HepG2 (cell line): ENCODE data around the gene NAALADL1. TPM values are rescaled to one million over a fixed set of nuclear protein-coding genes. Genes with fewer than 3 reads are reported as not detected.

Experiments
- ATAC-seq: fragments of 200-7000 bp; cut with Tn5 transposase; 3 replicates; pipeline ENCODE4 v1.9.1; 2020; ENCODE audit warnings: mild to moderate bottlenecking, moderate library complexity
- BruUV-seq: library from RNA; stranded (reverse); fragments of 400-500 nt; replicated peaks from 2 replicates; lab custom pipeline; 2021; lab: Mats Ljungman, UMichigan
- CTCF ChIA-PET: fragments of 300-600 bp; formaldehyde crosslinking; extraction: SDS; loops from one replicate; lab custom pipeline; 2021; ENCODE audit warnings: low total read pairs, inconsistent platforms, low intra/inter-chr PET ratio; lab: Yijun Ruan, JAX
- POLR2A ChIA-PET: fragments of 350-600 bp; sonication (Branson Sonifier 250); formaldehyde crosslinking; loops from one replicate; lab custom pipeline; 2020; ENCODE audit warnings: antibody characterized with exemption, inconsistent platforms; lab: Yijun Ruan, JAX
- DNase-seq: peaks from one replicate; pipeline ENCODE4 v3.0.0-alpha.2; 2015; ENCODE audit warnings: low spot score
- FAIRE-seq: peaks from 3 replicates; lab custom pipeline; 2011; peaks lifted over from hg19 to GRCh38; lab: Jason Lieb, UNC
- H2AFZ ChIP-seq: one replicate; pipeline ENCODE4 v1.6.1; 2011; ENCODE audit warnings: low read length, inconsistent platforms
- H3K27ac ChIP-seq: fragments of 300-600 bp; 3 replicates; pipeline ENCODE4 v1.8.0; 2011; ENCODE audit warnings: mixed run types, mild to moderate bottlenecking, mixed read lengths, low read length, inconsistent platforms; ENCODE audit not compliant: insufficient read depth; ENCODE audit errors: extremely low read length
- H3K27me3 ChIP-seq, 2 experiments: fragments of 200-600 bp in 1 of 2; 2 replicates in 1 of 2; 3 replicates in 1 of 2; pipeline versions ENCODE4 v1.6.0 to v1.8.0; 2011; ENCODE audit warnings: low read length in 2 of 2, mild to moderate bottlenecking in 2 of 2, moderate library complexity in 2 of 2, inconsistent platforms in 1 of 2; ENCODE audit not compliant: insufficient read depth in 2 of 2, control insufficient read depth in 1 of 2
- H3K36me3 ChIP-seq, 2 experiments: fragments of 200-600 bp in 1 of 2; replicated peaks in 1 of 2; 2 replicates in 1 of 2; 3 replicates in 1 of 2; pipeline versions ENCODE4 v1.5.1 to v1.8.0; 2011; ENCODE audit warnings: low read length in 2 of 2, inconsistent platforms in 1 of 2; ENCODE audit not compliant: insufficient read depth in 2 of 2, control insufficient read depth in 1 of 2
- H3K4me1 ChIP-seq: 2 replicates; pipeline ENCODE4 v1.5.1; 2012; ENCODE audit warnings: low read length, inconsistent platforms; ENCODE audit not compliant: insufficient read depth
- H3K4me2 ChIP-seq: 2 replicates; pipeline ENCODE4 v1.6.0; 2011; ENCODE audit warnings: low read depth, low read length, inconsistent platforms
- H3K4me3 ChIP-seq, 3 experiments: fragments of 200-600 bp in 1 of 3; sonication (generic), shearing (Covaris generic) in 1 of 3; replicated peaks in 1 of 3; 2 replicates each; pipeline ENCODE4 v1.5.1; 2011 to 2016; ENCODE audit warnings: low read length in 3 of 3, inconsistent platforms in 2 of 3, low read depth in 2 of 3, mild to moderate bottlenecking in 2 of 3, control low read depth in 1 of 3, mixed read lengths in 1 of 3; ENCODE audit not compliant: insufficient read depth in 1 of 3
- H3K79me2 ChIP-seq: one replicate; pipeline ENCODE4 v1.6.1; 2011; ENCODE audit warnings: low read length, inconsistent platforms; ENCODE audit not compliant: insufficient read depth
- H3K9ac ChIP-seq: 2 replicates; pipeline ENCODE4 v1.6.0; 2011; ENCODE audit warnings: mild to moderate bottlenecking, low read depth, low read length, inconsistent platforms; ENCODE audit not compliant: insufficient read depth
- H3K9me3 ChIP-seq: 2 replicates; pipeline ENCODE4 v1.5.1; 2012; ENCODE audit warnings: mild to moderate bottlenecking, low read length
- H4K20me1 ChIP-seq: 2 replicates; pipeline ENCODE4 v1.6.0; 2011; ENCODE audit warnings: inconsistent platforms, mild to moderate bottlenecking, low read length, moderate library complexity; ENCODE audit not compliant: insufficient read depth
- CHD4 ChIP-seq: fragments of 200-600 bp; sonication (generic); IDR thresholded peaks from 2 replicates; pipeline ENCODE4 v1.7.0; 2017; ENCODE audit warnings: mild to moderate bottlenecking, low read length, borderline replicate concordance
- EP300 ChIP-seq, 3 experiments: sonication (generic) in 1 of 3; formaldehyde crosslinking in 1 of 3; IDR thresholded peaks; 2 replicates each; pipeline versions ENCODE4 v1.5.1 to v1.6.1; 2011 to 2020; ENCODE audit warnings: low read depth in 2 of 3, low read length in 2 of 3, borderline replicate concordance in 1 of 3, improper control_type of control experiment in 1 of 3, mild to moderate bottlenecking in 1 of 3, missing genetic modification reagents in 1 of 3, moderate library complexity in 1 of 3
- FOSL1 ChIP-seq: sonication (generic); formaldehyde crosslinking; IDR thresholded peaks from 2 replicates; pipeline ENCODE4 v1.9.0; 2021; ENCODE audit warnings: missing genetic modification reagents, borderline replicate concordance
- MATR3 ChIP-seq: sonication (generic); formaldehyde crosslinking; IDR thresholded peaks from 2 replicates; pipeline ENCODE4 v1.4.0; 2020; ENCODE audit warnings: missing genetic modification reagents
- PATZ1 ChIP-seq: sonication (generic); formaldehyde crosslinking; IDR thresholded peaks from 2 replicates; pipeline ENCODE4 v1.4.0; 2020; ENCODE audit warnings: missing genetic modification reagents
- PRMT3 ChIP-seq: sonication (generic); formaldehyde crosslinking; IDR thresholded peaks from 2 replicates; pipeline ENCODE4 v1.8.1; 2022; ENCODE audit warnings: low read depth, mild to moderate bottlenecking, moderate library complexity, missing genetic modification reagents, borderline replicate concordance
- RAD21 ChIP-seq: fragments of 450-650 bp; formaldehyde crosslinking; IDR thresholded peaks from 2 replicates; pipeline ENCODE4 v1.5.0; 2020; ENCODE audit warnings: mild to moderate bottlenecking
- TIGD3 ChIP-seq: sonication (generic); formaldehyde crosslinking; IDR thresholded peaks from 2 replicates; pipeline ENCODE4 v1.5.1; 2020; ENCODE audit warnings: mild to moderate bottlenecking, missing genetic modification reagents, borderline replicate concordance
- ZGPAT ChIP-seq: IDR thresholded peaks from 2 replicates; pipeline ENCODE4 v1.6.1; 2016; ENCODE audit warnings: mild to moderate bottlenecking
- ZNF17 ChIP-seq: sonication (generic); formaldehyde crosslinking; IDR thresholded peaks from 2 replicates; pipeline ENCODE4 v1.5.0; 2020; ENCODE audit warnings: mild to moderate bottlenecking, missing genetic modification reagents
- ZNF20 ChIP-seq: sonication (generic); formaldehyde crosslinking; IDR thresholded peaks from 2 replicates; pipeline ENCODE4 v1.4.0; 2020; ENCODE audit warnings: mild to moderate bottlenecking, moderate library complexity, missing genetic modification reagents
- ZNF557 ChIP-seq: sonication (generic); formaldehyde crosslinking; IDR thresholded peaks from 2 replicates; pipeline ENCODE4 v1.4.0; 2020; ENCODE audit warnings: missing genetic modification reagents
- ZNF644 ChIP-seq: IDR thresholded peaks from 2 replicates; pipeline ENCODE4 v1.6.1; 2016; ENCODE audit warnings: low read depth
- ZNF687 ChIP-seq: sonication (generic); formaldehyde crosslinking; IDR thresholded peaks from 2 replicates; pipeline ENCODE4 v1.5.1; 2020; ENCODE audit warnings: mild to moderate bottlenecking, missing genetic modification reagents, moderate library complexity
- ZNF850 ChIP-seq: sonication (generic); formaldehyde crosslinking; conservative IDR thresholded peaks from 2 replicates; pipeline ENCODE4 v1.9.0; 2021; ENCODE audit warnings: mild to moderate bottlenecking, missing genetic modification reagents
- ZSCAN29 ChIP-seq: sonication (generic); formaldehyde crosslinking; conservative IDR thresholded peaks from 2 replicates; pipeline ENCODE4 v1.4.0; 2020; ENCODE audit warnings: mild to moderate bottlenecking, missing genetic modification reagents
- WGBS: methylation state at CpG from one replicate; pipeline ENCODE4 v1.1.6; 2017; ENCODE audit warnings: low lambda C conversion rate; 5-methylcytosine and 5-hydroxymethylcytosine counted together
- in situ Hi-C: cut with HindIII; loops from 2 replicates; pipeline ENCODE4 v1.10.0; 2017; ENCODE audit warnings: low pct_unique_long_range_greater_than_20kb; ENCODE audit not compliant: extremely low pct_ligation_motif_present
- intact Hi-C: fragments of 100-400 bp; cut with micrococcal nuclease; formaldehyde crosslinking; loops from one replicate; pipeline ENCODE4 v1.10.0; 2022; ENCODE audit not compliant: unreplicated experiment
- polyA plus RNA-seq, 8 experiments: library from polyadenylated mRNA; depleted of rRNA in 3 of 8; stranded (reverse) in 7 of 8; unstranded in 1 of 8; fragments of >200 nt; fragmentation: Illumina TruSeq in 4 of 8; extraction: Trizol in 4 of 8; gene quantifications; 2 replicates each; pipeline versions ENCODE4 v1.2.1 to v1.2.3, GENCODE V29; 2011 to 2016; ENCODE audit warnings: low read depth in 4 of 8, missing spikeins in 1 of 8, mixed read lengths in 1 of 8; ENCODE audit not compliant: insufficient read depth in 1 of 8
- total RNA-seq, 5 experiments: library from RNA; depleted of rRNA; stranded (reverse); fragments of >200 nt; fragmentation: Illumina TruSeq; extraction: Trizol; gene quantifications; 2 replicates each; pipeline ENCODE4 v1.2.3, GENCODE V29; 2016; ENCODE audit warnings: low read depth in 1 of 5

Gene NAALADL1
- total and polyA plus RNA-seq, 2 of the 13 experiments (the other 11 are each of a cell fraction or from before 2014, with no cell fraction given): 9.3 to 33.9 TPM

DNA sequence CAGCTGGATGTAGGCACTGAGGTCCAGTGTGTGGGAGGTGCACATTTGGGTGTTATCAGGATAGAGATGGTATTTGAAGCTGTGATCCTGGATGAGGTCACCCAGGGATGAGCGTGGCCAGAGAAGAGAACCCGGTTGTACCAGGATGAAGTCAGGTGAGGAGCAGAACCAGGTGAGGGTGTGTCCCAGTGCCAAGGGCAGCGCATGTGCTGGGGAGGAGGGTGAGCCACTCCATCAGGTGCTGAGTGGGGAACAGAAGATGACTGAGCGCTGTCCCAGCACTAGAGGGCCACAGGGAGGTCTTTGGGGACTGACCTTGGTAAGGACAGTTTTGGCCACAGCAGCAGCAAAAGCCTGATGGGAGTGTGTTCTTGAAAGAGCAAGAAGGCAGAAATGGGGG, 41.6 kb downstream of the NAALADL1 start:
- ChIA-PET CTCF (no interaction called here), POLR2A (no interaction called here)
- H3K79me2 ChIP-seq: no peaks in the 10 kb centered on the region
- H2AFZ ChIP-seq: no peak overlapping the region
- intact Hi-C loops: no loop called here
- FAIRE-seq: peak; percentile 36
- 57% methylated on average over 4 of the region's 4 CpGs for WGBS
- H3K4me2 ChIP-seq: no peak overlapping the region
- no peak overlapping the region for H3K9ac ChIP-seq
- peaks cover 52% of the 10 kb centered on the region for H3K4me1 ChIP-seq
- in situ Hi-C loops: no loop called here
- no peak overlapping the region for H3K4me3 ChIP-seq
- BruUV-seq: no TSS peak
- H3K27ac ChIP-seq: no peak overlapping the region
- peak; percentile 13; the same call in 1 of the 3 replicates for ATAC-seq
- DNase-seq: no peak
- no peaks in the 10 kb centered on the region for H4K20me1 ChIP-seq
- no peaks in the 10 kb centered on the region for H3K9me3 ChIP-seq
- no peaks in the 10 kb centered on the region for H3K36me3 ChIP-seq
- no peaks in the 10 kb centered on the region for H3K27me3 ChIP-seq
- TF ChIP-seq RAD21 (CRISPR knock-in tag): peak; percentile 37; the same call in 1 of the 2 replicates
- no peak for TF ChIP-seq FOSL1 (CRISPR knock-in tag)
- no peak for TF ChIP-seq TIGD3 (CRISPR knock-in tag)
- TF ChIP-seq ZSCAN29: no peak
- TF ChIP-seq EP300 (IDR thresholded peaks at IDR 0.05; ENCODE audit: low read depth in 2 of 2, low read length in 2 of 2): no peak
- TF ChIP-seq EP300 (CRISPR knock-in tag; IDR thresholded peaks at IDR 0.05; ENCODE audit: borderline replicate concordance): no peak
- no peak for TF ChIP-seq ZNF20 (CRISPR knock-in tag)
- TF ChIP-seq PRMT3 (CRISPR knock-in tag): no peak
- TF ChIP-seq MATR3: no peak
- no peak for TF ChIP-seq ZNF17 (CRISPR knock-in tag)
- 0 out of 2 replicates have a peak, but pooled peaks have one; percentile 14 for TF ChIP-seq ZNF687 (CRISPR knock-in tag)
- TF ChIP-seq ZNF644: no peak
- TF ChIP-seq CHD4: no peak
- TF ChIP-seq ZNF850 (CRISPR knock-in tag): no peak
- TF ChIP-seq ZNF557 (CRISPR knock-in tag): no peak
- no peak for TF ChIP-seq ZGPAT
- 0 out of 2 replicates have a peak, but pooled peaks have one; percentile 14 for TF ChIP-seq PATZ1 (CRISPR knock-in tag)
